Mucosa of gallbladder (tissue), 1 donor: ENCODE data around the gene SLC22A5. TPM values are rescaled to one million over a fixed set of nuclear protein-coding genes. Genes with fewer than 3 reads are reported as not detected.
A peak's percentile ranks its signal among the peaks of the same experiment; 100 is the strongest.

Source experiments
- DNase-seq: peaks from one replicate; pipeline ENCODE4 v3.0.0-alpha.2; 2020; ENCODE audit warnings: low spot score
- total RNA-seq: library from RNA; stranded (reverse); gene quantifications from one replicate; pipeline ENCODE4 v1.2.1, GENCODE V29; 2021
- donor health status: DM: no; HTN: no; CAD: no.

SLC22A5 gene
- total RNA-seq = 27.0 TPM

- peak; percentile 72 for DNase-seq
Measured at GRCh38 chr5:132369474-132370180, at the start of gene SLC22A5. SLC22A5 (plus strand) TSS chr5:132369710; CDS start chr5:132369973, 263 bp downstream.

GRCh38 chr5:132319975-132320374, 49.5 kb upstream of the SLC22A5 start:
- DNase-seq = no peak

DNA sequence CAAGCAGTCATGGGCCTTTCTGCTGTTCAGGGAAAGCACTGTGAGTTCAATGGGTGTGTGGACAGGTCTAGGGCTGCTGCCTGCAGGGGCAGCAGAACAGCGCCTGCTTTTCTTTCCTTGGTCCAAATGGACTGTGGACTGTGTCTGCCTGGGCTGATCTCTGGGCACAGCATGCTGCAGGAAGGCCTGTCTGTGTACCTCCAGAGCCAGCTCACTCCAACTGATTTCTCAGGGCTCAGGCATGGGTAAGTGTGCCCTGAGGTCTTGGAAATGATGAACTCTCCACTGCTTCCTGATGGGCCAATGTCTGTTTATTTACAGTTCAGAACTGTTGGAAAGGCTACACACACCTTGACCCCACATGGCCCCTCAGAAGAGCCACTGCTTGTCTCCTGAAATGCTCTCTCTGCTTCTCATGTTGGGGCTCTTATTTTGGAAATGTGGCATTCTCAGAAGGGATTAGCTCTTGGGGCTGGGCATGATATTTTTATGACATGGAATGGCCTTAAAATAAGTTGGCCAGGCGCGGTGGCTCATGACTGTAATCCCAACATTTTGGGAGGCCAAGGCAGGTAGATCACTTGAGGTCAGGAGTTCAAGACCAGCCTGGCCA, 48.3 kb upstream of the SLC22A5 start:
- DNase-seq = no peak

DNA sequence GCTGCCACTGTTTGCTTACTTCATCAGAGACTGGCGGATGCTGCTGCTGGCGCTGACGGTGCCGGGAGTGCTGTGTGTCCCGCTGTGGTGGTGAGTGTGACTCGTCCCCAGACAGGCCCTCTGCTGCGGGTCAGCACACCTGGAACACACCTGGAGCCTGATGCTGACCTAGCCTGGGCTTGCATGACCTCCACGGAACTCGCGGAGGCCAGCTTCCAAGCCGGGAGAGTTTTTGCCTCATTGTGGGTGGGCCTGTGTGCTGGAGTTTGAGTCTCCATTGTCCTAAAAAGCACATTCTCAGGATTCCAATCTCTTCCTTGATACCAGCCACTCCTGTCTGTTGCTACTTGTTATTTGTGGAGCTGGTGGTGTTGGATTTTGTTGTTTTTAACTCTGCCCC, 47.2 kb upstream of the SLC22A5 start:
- DNase-seq = no peak

GRCh38 chr5:132323202-132323601, 46.3 kb upstream of the SLC22A5 start:
- DNase-seq = no peak

DNA sequence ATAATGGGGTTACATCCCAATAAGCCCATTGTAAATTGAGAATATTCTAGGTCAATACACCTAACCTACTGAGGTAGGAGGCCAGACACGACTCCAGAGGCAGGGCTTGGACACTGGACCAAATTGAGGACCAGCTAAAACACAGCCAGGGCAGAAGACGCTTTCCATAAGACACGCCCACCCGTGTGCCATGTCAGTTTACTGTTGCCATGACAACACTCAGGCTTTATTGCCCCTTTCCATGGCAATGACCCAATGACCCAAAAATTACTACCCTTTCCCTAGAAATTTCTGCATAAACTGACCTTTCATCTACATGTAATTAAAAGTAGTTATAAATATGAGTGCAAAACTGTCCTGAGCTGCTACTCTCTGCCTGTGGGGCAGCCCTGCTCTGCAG, 43.8 kb upstream of the SLC22A5 start:
- DNase-seq = no peak

DNA sequence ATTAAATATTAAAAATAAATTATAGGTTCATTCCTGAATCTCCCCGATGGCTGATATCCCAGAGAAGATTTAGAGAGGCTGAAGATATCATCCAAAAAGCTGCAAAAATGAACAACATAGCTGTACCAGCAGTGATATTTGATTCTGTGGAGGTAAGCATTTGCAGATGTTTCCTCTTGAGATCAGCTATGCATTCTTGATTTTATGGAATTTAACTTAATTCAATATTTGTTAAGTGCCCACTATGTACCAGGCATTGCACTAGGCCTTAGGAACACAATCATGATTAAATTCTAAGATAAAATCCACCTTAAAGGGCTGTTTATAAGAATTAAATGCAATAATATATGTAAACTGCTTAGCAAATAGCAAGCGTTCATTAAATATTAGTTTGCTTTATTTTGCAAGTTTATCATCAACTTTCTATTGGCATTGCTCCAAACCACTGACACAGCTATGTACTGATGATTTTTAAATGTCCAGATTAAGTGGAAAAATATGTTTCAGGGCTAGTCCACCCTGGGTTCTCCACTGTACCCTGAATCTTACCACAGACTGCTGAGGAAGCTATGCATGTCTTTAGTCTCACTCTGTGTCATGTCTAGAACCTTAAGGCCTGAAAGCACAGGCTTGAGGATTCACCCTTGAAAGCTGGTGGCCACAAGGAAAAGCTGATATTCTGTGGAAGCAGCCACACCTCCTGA, 42.1 kb upstream of the SLC22A5 start:
- DNase-seq = no peak

DNA sequence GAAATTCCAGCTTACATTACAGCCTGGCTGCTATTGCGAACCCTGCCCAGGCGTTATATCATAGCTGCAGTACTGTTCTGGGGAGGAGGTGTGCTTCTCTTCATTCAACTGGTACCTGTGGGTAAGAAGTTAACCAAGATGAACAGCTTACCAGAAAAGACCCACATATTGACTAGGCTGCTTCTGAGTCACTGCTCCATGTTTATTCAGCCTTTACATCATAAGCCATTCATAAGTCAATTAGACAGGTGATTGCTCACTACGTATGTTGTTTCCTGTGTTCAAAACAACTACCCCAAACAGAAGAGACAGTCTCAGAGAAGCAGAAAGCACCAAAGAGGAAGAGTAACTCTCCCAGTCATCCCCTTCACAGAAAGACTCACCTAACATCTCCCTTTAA, 34.7 kb upstream of the SLC22A5 start:
- no peak for DNase-seq

DNA sequence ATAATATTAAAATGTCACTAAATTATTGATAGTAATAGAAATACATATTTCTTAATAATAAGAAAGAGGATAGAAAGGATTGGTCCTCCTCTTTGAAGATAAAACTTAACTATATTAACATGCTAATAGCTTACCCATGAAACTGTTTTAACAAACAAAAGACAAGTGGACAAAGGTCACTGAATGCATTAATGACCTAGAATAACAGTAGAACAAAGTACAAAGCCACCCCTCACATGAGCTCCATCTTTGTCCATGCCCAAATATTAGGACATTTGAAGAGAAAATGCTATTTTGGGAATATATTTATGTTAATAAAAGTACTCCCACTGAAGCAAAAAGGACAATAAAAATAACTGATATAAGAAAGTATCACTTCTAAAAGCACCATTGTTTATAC, 34.1 kb upstream of the SLC22A5 start:
- DNase-seq = no peak

GRCh38 chr5:132339502-132339901, 30.0 kb upstream of the SLC22A5 start:
- DNase-seq = no peak

GRCh38 chr5:132342291-132343180, 27.0 kb upstream of the SLC22A5 start:
- DNase-seq = no peak

GRCh38 chr5:132344775-132345514, 24.6 kb upstream of the SLC22A5 start:
- DNase-seq = no peak

GRCh38 chr5:132353486-132353995, 16.0 kb upstream of the SLC22A5 start:
- no peak for DNase-seq

DNA sequence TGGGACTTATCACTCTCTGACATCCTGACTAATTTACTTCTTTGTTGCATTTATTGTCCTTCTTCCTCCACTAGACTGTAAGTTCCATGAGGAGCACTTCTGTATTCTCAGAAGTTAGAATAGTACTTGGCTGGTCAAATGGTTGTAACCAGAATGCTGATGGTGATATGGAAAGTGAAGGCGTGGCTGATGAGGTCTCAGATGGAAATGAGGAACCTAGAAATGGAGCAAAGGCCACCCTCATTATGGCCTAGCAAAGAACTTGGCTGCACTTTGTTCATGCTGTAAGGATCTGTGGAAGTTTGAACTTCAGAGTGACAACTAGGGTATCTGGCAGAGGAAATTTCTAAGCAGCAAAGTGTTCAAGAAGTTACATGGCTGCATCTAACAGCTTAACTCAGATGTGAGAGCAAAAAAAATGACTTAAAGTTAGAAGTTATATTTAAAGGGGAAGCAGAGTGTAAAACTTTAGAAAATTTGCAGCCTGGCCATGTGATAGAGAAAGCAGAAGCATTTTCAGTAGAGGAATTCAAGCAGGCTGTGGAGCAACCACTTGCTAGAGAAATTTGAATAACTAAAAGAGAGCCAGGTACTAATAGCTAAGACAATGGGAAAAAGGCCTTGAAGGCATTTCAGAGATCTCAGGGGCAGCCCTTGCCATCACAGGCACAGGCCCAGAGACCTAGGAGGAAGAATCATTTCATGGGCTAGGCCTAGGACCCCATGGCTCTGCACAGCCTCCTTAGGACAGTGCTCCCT, 14.9 kb upstream of the SLC22A5 start:
- DNase-seq = no peak

DNA sequence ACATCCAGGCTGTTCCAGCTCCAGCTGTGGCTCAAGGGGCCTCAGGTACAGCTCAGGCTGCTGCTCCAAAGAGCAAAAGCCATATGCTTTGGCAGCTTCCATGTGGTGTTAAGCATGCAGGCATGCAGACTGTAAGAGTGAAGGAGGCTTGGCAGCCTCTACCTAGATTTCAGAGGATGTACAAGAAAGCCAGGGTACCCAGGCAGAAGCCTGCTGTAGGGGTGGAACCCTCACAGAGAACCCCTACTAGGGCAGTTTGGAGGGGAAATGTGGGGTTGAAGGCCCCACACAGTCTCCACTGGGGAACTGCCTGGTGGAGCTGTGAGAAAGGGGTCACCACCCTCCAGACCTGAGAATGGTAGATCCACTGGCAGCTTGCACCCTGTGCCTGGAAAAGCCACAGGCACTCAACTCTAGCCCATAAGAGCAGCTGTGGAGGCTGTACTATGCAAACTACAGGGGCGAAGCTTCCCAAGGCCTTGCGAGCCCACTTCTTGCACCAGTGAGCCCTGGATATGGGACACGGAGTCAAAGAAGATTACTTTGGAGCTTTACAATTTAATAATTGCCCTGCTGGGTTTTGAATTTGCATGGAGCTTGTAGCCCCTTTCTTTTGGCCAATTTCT, 14.3 kb upstream of the SLC22A5 start:
- no peak for DNase-seq

- DNase-seq = no peak
Measured at GRCh38 chr5:132358775-132359174, 10.7 kb upstream of the SLC22A5 start.

DNA sequence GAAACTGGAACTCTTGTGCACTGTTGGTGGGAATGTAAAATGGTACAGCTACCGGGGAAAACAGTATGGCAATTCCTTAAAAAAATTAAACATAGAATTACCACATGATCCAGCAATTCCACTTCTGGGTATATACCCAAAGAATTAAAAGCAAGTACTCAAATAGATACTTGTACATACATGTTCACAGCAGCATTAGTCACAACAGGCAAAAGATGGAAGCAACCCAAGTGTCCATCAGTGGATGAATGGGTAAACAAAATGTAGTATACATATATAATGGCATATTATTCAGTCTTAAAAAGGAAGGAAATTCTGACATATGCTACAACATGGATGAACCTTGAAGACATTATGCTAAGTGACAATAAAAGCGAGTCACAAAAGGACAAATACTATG, 7.4 kb upstream of the SLC22A5 start:
- no peak for DNase-seq

- DNase-seq = peak; percentile 56
Measured at GRCh38 chr5:132363431-132364112, 5.9 kb upstream of the SLC22A5 start.

GRCh38 chr5:132364319-132364718, 5.2 kb upstream of the SLC22A5 start:
- no peak for DNase-seq
